Measurements from ENCODE around the gene TSPO2.

GRCh38 chr6:41073968-41074691 is 31.9 kb downstream of the TSPO2 start:
- TF ChIP-seq ZNF274 (IDR thresholded peaks at IDR 0.05; ENCODE audit: low read depth, low read length) (no peak), YY1 (IDR thresholded peaks at IDR 0.05; ENCODE audit: insufficient read depth, insufficient read length) (no peak)

Data from NT2/D1 (cell line).